Testis (tissue), 2 donors: ENCODE results near the gene MEIKIN.

Experiments
- POLR2A ChIP-seq: fragments of 450-650 bp; IDR thresholded peaks from one replicate; pipeline ENCODE4 v1.6.1; 2017; ENCODE audit warnings: antibody characterized with exemption, mild to moderate bottlenecking, moderate library complexity
- TF ChIP-seq, protein P1 (sequence below), 3 experiments: fragments of 450-650 bp in 2 of 3; fragments of 200-600 bp in 1 of 3; sonication (generic) in 1 of 3; IDR thresholded peaks; one replicate each; pipeline ENCODE4 v1.5.1; 2016 to 2019; ENCODE audit warnings: antibody characterized with exemption in 3 of 3, mild to moderate bottlenecking in 2 of 3, moderate library complexity in 1 of 3

GRCh38 chr5:131786900-131787692 is 158.4 kb downstream of the MEIKIN start:
- TF ChIP-seq POLR2A = no peak
- TF ChIP-seq, protein P1, sequence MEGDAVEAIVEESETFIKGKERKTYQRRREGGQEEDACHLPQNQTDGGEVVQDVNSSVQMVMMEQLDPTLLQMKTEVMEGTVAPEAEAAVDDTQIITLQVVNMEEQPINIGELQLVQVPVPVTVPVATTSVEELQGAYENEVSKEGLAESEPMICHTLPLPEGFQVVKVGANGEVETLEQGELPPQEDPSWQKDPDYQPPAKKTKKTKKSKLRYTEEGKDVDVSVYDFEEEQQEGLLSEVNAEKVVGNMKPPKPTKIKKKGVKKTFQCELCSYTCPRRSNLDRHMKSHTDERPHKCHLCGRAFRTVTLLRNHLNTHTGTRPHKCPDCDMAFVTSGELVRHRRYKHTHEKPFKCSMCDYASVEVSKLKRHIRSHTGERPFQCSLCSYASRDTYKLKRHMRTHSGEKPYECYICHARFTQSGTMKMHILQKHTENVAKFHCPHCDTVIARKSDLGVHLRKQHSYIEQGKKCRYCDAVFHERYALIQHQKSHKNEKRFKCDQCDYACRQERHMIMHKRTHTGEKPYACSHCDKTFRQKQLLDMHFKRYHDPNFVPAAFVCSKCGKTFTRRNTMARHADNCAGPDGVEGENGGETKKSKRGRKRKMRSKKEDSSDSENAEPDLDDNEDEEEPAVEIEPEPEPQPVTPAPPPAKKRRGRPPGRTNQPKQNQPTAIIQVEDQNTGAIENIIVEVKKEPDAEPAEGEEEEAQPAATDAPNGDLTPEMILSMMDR (IDR thresholded peaks at IDR 0.05) = no peak
